ENCODE measurements around the gene GLYATL3.

The GLYATL3 gene

GRCh38 chr6:49549691-49550491 is 50.2 kb downstream of the GLYATL3 start:
- DNase-seq, result no peak

- peak; percentile 10 for DNase-seq
These were observed 50.9 kb downstream of the GLYATL3 start, which contains the start of gene C6orf141 for GRCh38 chr6:49550492-49551077. TSS of gene C6orf141 (plus strand) at chr6:49550668. CDS start at chr6:49550793, 125 bp downstream.

GRCh38 chr6:49551078-49551865 is 51.5 kb downstream of the GLYATL3 start:
- DNase-seq, result no peak

- DNase-seq, result no peak
These were observed 52.1 kb downstream of the GLYATL3 start for GRCh38 chr6:49551866-49552129.

- no peak for DNase-seq
These were observed 52.9 kb downstream of the GLYATL3 start for GRCh38 chr6:49552596-49552995.

- DNase-seq, result no peak
These were observed 53.7 kb downstream of the GLYATL3 start for GRCh38 chr6:49553384-49553783.

GRCh38 chr6:49555951-49556350 is 56.2 kb downstream of the GLYATL3 start:
- no peak for DNase-seq

GRCh38 chr6:49556429-49556837 is 56.7 kb downstream of the GLYATL3 start:
- no peak for DNase-seq

GRCh38 chr6:49557177-49557576 is 57.5 kb downstream of the GLYATL3 start:
- no peak for DNase-seq

GRCh38 chr6:49558238-49558637 is 58.5 kb downstream of the GLYATL3 start:
- DNase-seq, result no peak

- no peak for DNase-seq
These were observed 63.5 kb downstream of the GLYATL3 start for GRCh38 chr6:49563006-49563886.

GRCh38 chr6:49564552-49564951 is 64.8 kb downstream of the GLYATL3 start:
- no peak for DNase-seq

GRCh38 chr6:49565261-49565660 is 65.5 kb downstream of the GLYATL3 start:
- DNase-seq, result no peak

- no peak for DNase-seq
These were observed 66.1 kb downstream of the GLYATL3 start for GRCh38 chr6:49565855-49566254.

GRCh38 chr6:49570474-49571079 is 70.9 kb downstream of the GLYATL3 start:
- DNase-seq, result no peak

- no peak for DNase-seq
These were observed 76.9 kb downstream of the GLYATL3 start for GRCh38 chr6:49576618-49577017.
